ENCODE results near the gene FCRL2. TPM values are rescaled to one million over a fixed set of nuclear protein-coding genes. Genes with fewer than 3 reads are reported as not detected.

The FCRL2 gene
- total RNA-seq, 2 donors from 2014 or later: not detected

GRCh38 chr1:157806431-157807149 lies 29.7 kb upstream of the FCRL2 start:
- ATAC-seq (ENCODE audit: insufficient number of reproducible peaks, low FRiP score, low read depth): no peak
- Histone ChIP-seq H3K27ac (no peak overlapping the region), H3K27me3 (replicated peaks; ENCODE audit: insufficient read depth) (no peaks in the 10 kb centered on the region), H3K36me3 (no peaks in the 10 kb centered on the region), H3K4me3 (no peak overlapping the region), H3K4me1 (ENCODE audit: control insufficient read depth in 1 of 2, low read depth in 2 of 2) (no peaks in the 10 kb centered on the region), H3K9me3 (no peaks in the 10 kb centered on the region)
- DNase-seq (ENCODE audit: low spot score): no peak
- TF ChIP-seq, protein P1, sequence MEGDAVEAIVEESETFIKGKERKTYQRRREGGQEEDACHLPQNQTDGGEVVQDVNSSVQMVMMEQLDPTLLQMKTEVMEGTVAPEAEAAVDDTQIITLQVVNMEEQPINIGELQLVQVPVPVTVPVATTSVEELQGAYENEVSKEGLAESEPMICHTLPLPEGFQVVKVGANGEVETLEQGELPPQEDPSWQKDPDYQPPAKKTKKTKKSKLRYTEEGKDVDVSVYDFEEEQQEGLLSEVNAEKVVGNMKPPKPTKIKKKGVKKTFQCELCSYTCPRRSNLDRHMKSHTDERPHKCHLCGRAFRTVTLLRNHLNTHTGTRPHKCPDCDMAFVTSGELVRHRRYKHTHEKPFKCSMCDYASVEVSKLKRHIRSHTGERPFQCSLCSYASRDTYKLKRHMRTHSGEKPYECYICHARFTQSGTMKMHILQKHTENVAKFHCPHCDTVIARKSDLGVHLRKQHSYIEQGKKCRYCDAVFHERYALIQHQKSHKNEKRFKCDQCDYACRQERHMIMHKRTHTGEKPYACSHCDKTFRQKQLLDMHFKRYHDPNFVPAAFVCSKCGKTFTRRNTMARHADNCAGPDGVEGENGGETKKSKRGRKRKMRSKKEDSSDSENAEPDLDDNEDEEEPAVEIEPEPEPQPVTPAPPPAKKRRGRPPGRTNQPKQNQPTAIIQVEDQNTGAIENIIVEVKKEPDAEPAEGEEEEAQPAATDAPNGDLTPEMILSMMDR (IDR thresholded peaks at IDR 0.05): no peak

GRCh38 chr1:157803851-157804250 lies 26.9 kb upstream of the FCRL2 start:
- DNase-seq (ENCODE audit: low spot score): no peak
- ATAC-seq (ENCODE audit: insufficient number of reproducible peaks, low FRiP score, low read depth): no peak
- H3K4me3 ChIP-seq: no peak overlapping the region

DNA sequence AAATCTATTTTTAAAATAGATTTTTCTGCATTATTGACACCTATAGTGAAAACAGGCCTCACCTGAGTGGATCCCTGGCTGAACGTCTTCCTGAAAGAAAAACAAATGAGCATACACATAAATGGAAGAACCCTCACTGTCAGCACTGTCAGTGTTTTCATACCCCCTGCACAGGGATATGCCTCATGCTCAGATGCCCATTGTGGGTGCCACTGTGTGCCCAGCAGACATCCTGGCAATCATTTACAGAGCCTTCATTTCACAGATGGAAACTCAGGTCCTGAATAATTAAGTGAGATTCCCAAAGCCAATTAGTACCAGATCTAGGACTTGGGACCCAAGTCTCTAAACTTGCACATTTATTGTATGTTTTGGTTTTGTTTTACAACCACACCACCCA lies 23.1 kb upstream of the FCRL2 start:
- no peak for ATAC-seq (ENCODE audit: insufficient number of reproducible peaks, low FRiP score, low read depth)
- DNase-seq (ENCODE audit: low spot score): no peak
- H3K36me3 ChIP-seq: no peaks in the 10 kb centered on the region
- no peaks in the 10 kb centered on the region for H3K4me1 ChIP-seq (ENCODE audit: control insufficient read depth in 1 of 2, low read depth in 2 of 2)
- TF ChIP-seq, protein P1 (IDR thresholded peaks at IDR 0.05): no peak
- no peak overlapping the region for H3K27ac ChIP-seq
- H3K4me3 ChIP-seq: no peak overlapping the region
- H3K27me3 ChIP-seq (replicated peaks; ENCODE audit: insufficient read depth): no peaks in the 10 kb centered on the region
- H3K9me3 ChIP-seq: no peaks in the 10 kb centered on the region

More at GRCh38 chr1:157803851-157804250, 26.9 kb upstream of the FCRL2 start:
- Histone ChIP-seq H3K27ac (no peak overlapping the region), H3K9me3 (no peaks in the 10 kb centered on the region), H3K36me3 (no peaks in the 10 kb centered on the region), H3K27me3 (replicated peaks; ENCODE audit: insufficient read depth) (no peaks in the 10 kb centered on the region), H3K4me1 (ENCODE audit: control insufficient read depth in 1 of 2, low read depth in 2 of 2) (no peaks in the 10 kb centered on the region)
- TF ChIP-seq, protein P1 (IDR thresholded peaks at IDR 0.05): no peak

DNA sequence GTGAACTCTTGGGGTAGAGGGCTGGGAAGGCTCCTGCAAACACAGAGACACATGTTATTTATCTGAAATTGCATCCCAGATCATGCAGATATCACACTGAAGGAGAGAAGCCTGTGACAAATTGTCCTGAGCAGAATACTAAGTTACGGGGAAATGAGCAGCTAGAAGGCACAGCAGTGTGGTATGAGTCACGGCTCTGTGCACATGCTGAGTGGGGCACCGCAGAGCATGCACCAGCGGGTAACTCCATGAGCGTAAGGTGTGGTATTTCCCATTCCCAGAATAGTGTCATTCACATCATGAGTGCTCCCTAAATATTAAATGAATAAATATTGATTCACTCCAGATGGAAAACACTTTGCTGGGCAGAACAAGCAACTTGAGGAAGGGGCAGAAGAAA lies 21.3 kb upstream of the FCRL2 start:
- DNase-seq (ENCODE audit: low spot score) (no peak), ATAC-seq (ENCODE audit: insufficient number of reproducible peaks, low FRiP score, low read depth) (no peak)
- peaks cover 2% of the 10 kb centered on the region for H3K9me3 ChIP-seq
- H3K36me3 ChIP-seq: no peaks in the 10 kb centered on the region
- TF ChIP-seq, protein P1 (IDR thresholded peaks at IDR 0.05): no peak
- no peak overlapping the region for H3K4me3 ChIP-seq
- H3K4me1 ChIP-seq (ENCODE audit: control insufficient read depth in 1 of 2, low read depth in 2 of 2): no peaks in the 10 kb centered on the region
- no peak overlapping the region for H3K27ac ChIP-seq
- no peaks in the 10 kb centered on the region for H3K27me3 ChIP-seq (replicated peaks; ENCODE audit: insufficient read depth)

DNA sequence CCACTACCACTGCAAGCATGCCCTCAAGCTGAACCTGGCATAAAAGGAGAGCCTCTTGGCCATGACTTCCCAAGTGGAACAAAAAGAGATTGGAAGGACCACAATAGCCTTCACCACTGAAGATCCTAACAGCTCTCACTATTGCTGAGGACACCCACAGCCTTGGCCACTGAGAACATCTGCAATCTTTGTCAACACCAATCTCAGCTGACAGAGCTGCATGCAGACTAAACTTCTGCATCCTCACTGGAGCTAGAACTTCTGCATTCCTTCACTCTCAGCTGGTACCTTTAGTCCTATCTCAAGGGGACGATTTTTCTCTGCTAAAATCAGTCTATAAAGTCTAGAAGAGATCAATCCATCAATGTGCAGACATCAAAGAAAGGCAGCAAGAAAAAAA lies 8.3 kb upstream of the FCRL2 start:
- TF ChIP-seq, protein P1 (IDR thresholded peaks at IDR 0.05): no peak
- no peaks in the 10 kb centered on the region for H3K4me1 ChIP-seq (ENCODE audit: control insufficient read depth in 1 of 2, low read depth in 2 of 2)
- no peaks in the 10 kb centered on the region for H3K36me3 ChIP-seq
- ATAC-seq (ENCODE audit: insufficient number of reproducible peaks, low FRiP score, low read depth) (no peak), DNase-seq (ENCODE audit: low spot score) (no peak)
- H3K4me3 ChIP-seq: no peak overlapping the region
- no peaks in the 10 kb centered on the region for H3K27me3 ChIP-seq (replicated peaks; ENCODE audit: insufficient read depth)
- no peaks in the 10 kb centered on the region for H3K9me3 ChIP-seq
- no peak overlapping the region for H3K27ac ChIP-seq

Measured in thoracic aorta (tissue), 2 donors.